Nephron progenitor cell (in vitro differentiated cells): Measurements from ENCODE around the gene TRIM28.

Experiments used
- DNase-seq: peaks from one replicate; pipeline ENCODE4 v3.0.0; 2021
- H3K27ac Mint-ChIP-seq: 2 replicates; pipeline ENCODE4 v1.8.0; 2021; ENCODE audit warnings: mild to moderate bottlenecking, moderate library complexity, mixed read lengths
- H3K27me3 Mint-ChIP-seq: 2 replicates; pipeline ENCODE4 v1.8.0; 2021; ENCODE audit warnings: mild to moderate bottlenecking, low read depth, mixed read lengths; ENCODE audit not compliant: poor library complexity
- H3K36me3 Mint-ChIP-seq: 2 replicates; pipeline ENCODE4 v1.8.0; 2021; ENCODE audit warnings: low read depth, mixed read lengths
- H3K4me1 Mint-ChIP-seq: 2 replicates; pipeline ENCODE4 v1.8.0; 2021; ENCODE audit warnings: mixed read lengths
- H3K4me3 Mint-ChIP-seq: 2 replicates; pipeline ENCODE4 v1.8.0; 2021; ENCODE audit warnings: mild to moderate bottlenecking, moderate library complexity, mixed read lengths
- H3K9me3 Mint-ChIP-seq: 2 replicates; pipeline ENCODE4 v1.8.0; 2021; ENCODE audit warnings: mild to moderate bottlenecking, moderate library complexity, mixed read lengths
- CTCF ChIP-seq: fragments of 200-600 bp; sonication (generic); IDR thresholded peaks from 2 replicates; pipeline ENCODE4 v1.5.0; 2021; ENCODE audit warnings: antibody characterized with exemption

The TRIM28 gene

GRCh38 chr19:58578012-58578925 is 34.4 kb downstream of the TRIM28 start:
- peaks cover 66% of the 10 kb centered on the region for H3K4me1 Mint-ChIP-seq
- H3K27me3 Mint-ChIP-seq = peaks cover 9% of the 10 kb centered on the region
- no peaks in the 10 kb centered on the region for H3K9me3 Mint-ChIP-seq
- peak overlapping the region; percentile 73 for H3K27ac Mint-ChIP-seq
- DNase-seq = no peak
- no peak for TF ChIP-seq CTCF
- H3K4me3 Mint-ChIP-seq = peak overlapping the region; percentile 35
- H3K36me3 Mint-ChIP-seq = peaks cover 17% of the 10 kb centered on the region

GRCh38 chr19:58579473-58580142 is 35.7 kb downstream of the TRIM28 start:
- Mint-ChIP-seq H3K27ac (peak overlapping the region; percentile 59), H3K4me1 (peaks cover 61% of the 10 kb centered on the region), H3K9me3 (no peaks in the 10 kb centered on the region), H3K27me3 (peaks cover 5% of the 10 kb centered on the region), H3K36me3 (peaks cover 17% of the 10 kb centered on the region), H3K4me3 (peak overlapping the region; percentile 45)
- DNase-seq = no peak
- TF ChIP-seq CTCF = no peak

- H3K27ac Mint-ChIP-seq = peak overlapping the region; percentile 71
These were observed 37.6 kb downstream of the TRIM28 start for GRCh38 chr19:58581227-58582141.

GRCh38 chr19:58582985-58583384 is 39.1 kb downstream of the TRIM28 start:
- Mint-ChIP-seq H3K27ac (no peak overlapping the region), H3K27me3 (peaks cover 5% of the 10 kb centered on the region), H3K36me3 (peaks cover 17% of the 10 kb centered on the region), H3K4me1 (peaks cover 56% of the 10 kb centered on the region), H3K4me3 (no peak overlapping the region), H3K9me3 (no peaks in the 10 kb centered on the region)
- no peak for TF ChIP-seq CTCF
- DNase-seq = no peak

More at GRCh38 chr19:58581227-58582141, 37.6 kb downstream of the TRIM28 start:
- Mint-ChIP-seq H3K27me3 (peaks cover 5% of the 10 kb centered on the region), H3K36me3 (peaks cover 17% of the 10 kb centered on the region), H3K4me3 (no peak overlapping the region), H3K4me1 (peaks cover 63% of the 10 kb centered on the region), H3K9me3 (no peaks in the 10 kb centered on the region)
- DNase-seq = peak; percentile 91
- peak; percentile 89 for TF ChIP-seq CTCF

- no peak for TF ChIP-seq CTCF
- peak overlapping the region; percentile 18 for H3K4me3 Mint-ChIP-seq
- peak overlapping the region; percentile 88 for H3K27ac Mint-ChIP-seq
- H3K27me3 Mint-ChIP-seq = peaks cover 5% of the 10 kb centered on the region
- DNase-seq = no peak
- H3K9me3 Mint-ChIP-seq = no peaks in the 10 kb centered on the region
- H3K4me1 Mint-ChIP-seq = peaks cover 38% of the 10 kb centered on the region
- H3K36me3 Mint-ChIP-seq = peaks cover 17% of the 10 kb centered on the region
These were observed 40.9 kb downstream of the TRIM28 start for GRCh38 chr19:58584498-58585441.
